ENCODE data around the gene TCEA3. TPM values are rescaled to one million over a fixed set of nuclear protein-coding genes. Genes with fewer than 3 reads are reported as not detected.

The TCEA3 gene
- total and polyA plus RNA-seq, 2 donors (not counting 3 experiments of a cell fraction or from before 2014, with no cell fraction given): 1.5 to 3.7 TPM

- Histone ChIP-seq H3K4me3 (replicated peaks in 1 of 3; ENCODE audit: insufficient read depth in 1 of 3, low read depth in 1 of 3, low read length in 3 of 3) (no peak overlapping the region), H3K9me3 (replicated peaks; ENCODE audit: control insufficient read depth, insufficient read depth, low read length) (no peaks in the 10 kb centered on the region), H3K27me3 (ENCODE audit: control insufficient read depth in 2 of 2, insufficient read depth in 2 of 2, low read length in 2 of 2) (no peaks in the 10 kb centered on the region), H3K27ac (ENCODE audit: insufficient read depth, low read depth, low read length) (no peak overlapping the region), H3K79me2 (ENCODE audit: control insufficient read depth, insufficient read depth, low read length) (no peaks in the 10 kb centered on the region), H3K9ac (replicated peaks; ENCODE audit: extremely low read depth, insufficient read depth, low read length) (no peak overlapping the region), H3K4me1 (ENCODE audit: control insufficient read depth, extremely low read depth, insufficient read depth, low read length) (peaks cover 15% of the 10 kb centered on the region), H3K9me1 (replicated peaks; ENCODE audit: control insufficient read depth, extremely low read depth, insufficient read depth, low read length) (no peaks in the 10 kb centered on the region), H3K36me3 (ENCODE audit: control insufficient read depth in 2 of 2, extremely low read depth in 1 of 2, insufficient read depth in 2 of 2, low read length in 2 of 2) (no peaks in the 10 kb centered on the region), H2AFZ (ENCODE audit: low read depth, low read length) (no peak overlapping the region), H3K4me2 (ENCODE audit: insufficient read depth, low read length) (no peak overlapping the region), H4K20me1 (replicated peaks; ENCODE audit: control insufficient read depth, extremely low read depth, insufficient read depth, low read length) (no peaks in the 10 kb centered on the region)
- BruUV-seq (replicated peaks): no TSS peak
- intact Hi-C loops (cut with micrococcal nuclease): loop anchor here (1.0 kb wide), 1 partner anchor 9 kb away; no protein-coding TSS in a partner anchor
- peak; percentile 25 for DNase-seq (ENCODE audit: low read depth, low spot score)
- ChIA-PET POLR2A (no interaction called here), CTCF (interaction anchor here (0.8 to 2.4 kb wide), 6 partner anchors 9 to 103 kb away, joined by 3 to 30 read pairs (median 4); partner anchors contain the start of gene ZNF436)
- TF ChIP-seq FOS (IDR thresholded peaks at IDR 0.05; ENCODE audit: borderline replicate concordance, insufficient read depth, low read length): peak; percentile 48
- TF ChIP-seq GATA2 (IDR thresholded peaks at IDR 0.05; ENCODE audit: insufficient read depth, insufficient read length, low read depth, low read length): no peak
- TF ChIP-seq, protein P1, sequence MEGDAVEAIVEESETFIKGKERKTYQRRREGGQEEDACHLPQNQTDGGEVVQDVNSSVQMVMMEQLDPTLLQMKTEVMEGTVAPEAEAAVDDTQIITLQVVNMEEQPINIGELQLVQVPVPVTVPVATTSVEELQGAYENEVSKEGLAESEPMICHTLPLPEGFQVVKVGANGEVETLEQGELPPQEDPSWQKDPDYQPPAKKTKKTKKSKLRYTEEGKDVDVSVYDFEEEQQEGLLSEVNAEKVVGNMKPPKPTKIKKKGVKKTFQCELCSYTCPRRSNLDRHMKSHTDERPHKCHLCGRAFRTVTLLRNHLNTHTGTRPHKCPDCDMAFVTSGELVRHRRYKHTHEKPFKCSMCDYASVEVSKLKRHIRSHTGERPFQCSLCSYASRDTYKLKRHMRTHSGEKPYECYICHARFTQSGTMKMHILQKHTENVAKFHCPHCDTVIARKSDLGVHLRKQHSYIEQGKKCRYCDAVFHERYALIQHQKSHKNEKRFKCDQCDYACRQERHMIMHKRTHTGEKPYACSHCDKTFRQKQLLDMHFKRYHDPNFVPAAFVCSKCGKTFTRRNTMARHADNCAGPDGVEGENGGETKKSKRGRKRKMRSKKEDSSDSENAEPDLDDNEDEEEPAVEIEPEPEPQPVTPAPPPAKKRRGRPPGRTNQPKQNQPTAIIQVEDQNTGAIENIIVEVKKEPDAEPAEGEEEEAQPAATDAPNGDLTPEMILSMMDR (IDR thresholded peaks at IDR 0.05; ENCODE audit: extremely low read depth in 1 of 2, insufficient read depth in 1 of 2, low read depth in 1 of 2, low read length in 2 of 2): no peak
- dilution Hi-C loops (cut with MboI; ENCODE audit: extremely low pct_ligation_motif_present, low sequenced_read_pairs): no loop called here
- peak; percentile 86 for FAIRE-seq
These were observed 30.8 kb downstream of the TCEA3 start for GRCh38 chr1:23393706-23394105.

GRCh38 chr1:23392125-23392855, 32.3 kb downstream of the TCEA3 start:
- TF ChIP-seq JUN (IDR thresholded peaks at IDR 0.05; ENCODE audit: borderline replicate concordance, insufficient read depth, insufficient read length, low read depth): no peak
- no peak for TF ChIP-seq EZH2 (IDR thresholded peaks at IDR 0.05; ENCODE audit: borderline replicate concordance, low read depth, low read length, severe bottlenecking)
- TF ChIP-seq MYC (IDR thresholded peaks at IDR 0.05; ENCODE audit: low read depth, low read length): no peak
- TF ChIP-seq MAX (IDR thresholded peaks at IDR 0.05; ENCODE audit: insufficient read depth, insufficient read length): no peak
- no peak for TF ChIP-seq POLR2AphosphoS5 (IDR thresholded peaks at IDR 0.05; ENCODE audit: insufficient read depth, low read depth, low read length)
- TF ChIP-seq GATA2 (IDR thresholded peaks at IDR 0.05; ENCODE audit: insufficient read depth, insufficient read length, low read depth, low read length): no peak
- TF ChIP-seq POLR2A (IDR thresholded peaks at IDR 0.05; ENCODE audit: low read depth, low read length): no peak
- TF ChIP-seq FOS (IDR thresholded peaks at IDR 0.05; ENCODE audit: borderline replicate concordance, insufficient read depth, low read length): no peak
- TF ChIP-seq, protein P1 (IDR thresholded peaks at IDR 0.05; ENCODE audit: extremely low read depth in 1 of 2, insufficient read depth in 1 of 2, low read depth in 1 of 2, low read length in 2 of 2): no peak
- H3K4me2 ChIP-seq (ENCODE audit: insufficient read depth, low read length): no peak overlapping the region
- no peaks in the 10 kb centered on the region for H3K9me3 ChIP-seq (replicated peaks; ENCODE audit: control insufficient read depth, insufficient read depth, low read length)
- ChIA-PET POLR2A (no interaction called here), CTCF (no interaction called here)
- peak; percentile 77 for FAIRE-seq
- H3K79me2 ChIP-seq (ENCODE audit: control insufficient read depth, insufficient read depth, low read length): no peaks in the 10 kb centered on the region
- H3K4me1 ChIP-seq (ENCODE audit: control insufficient read depth, extremely low read depth, insufficient read depth, low read length): peaks cover 15% of the 10 kb centered on the region
- no peaks in the 10 kb centered on the region for H3K9me1 ChIP-seq (replicated peaks; ENCODE audit: control insufficient read depth, extremely low read depth, insufficient read depth, low read length)
- dilution Hi-C loops (cut with MboI; ENCODE audit: extremely low pct_ligation_motif_present, low sequenced_read_pairs) (no loop called here), intact Hi-C loops (cut with micrococcal nuclease) (no loop called here)
- no peak for DNase-seq (ENCODE audit: low read depth, low spot score)
- H3K9ac ChIP-seq (replicated peaks; ENCODE audit: extremely low read depth, insufficient read depth, low read length): no peak overlapping the region
- no peak overlapping the region for H3K27ac ChIP-seq (ENCODE audit: insufficient read depth, low read depth, low read length)
- no peaks in the 10 kb centered on the region for H3K27me3 ChIP-seq (ENCODE audit: control insufficient read depth in 2 of 2, insufficient read depth in 2 of 2, low read length in 2 of 2)
- no peaks in the 10 kb centered on the region for H3K36me3 ChIP-seq (ENCODE audit: control insufficient read depth in 2 of 2, extremely low read depth in 1 of 2, insufficient read depth in 2 of 2, low read length in 2 of 2)
- H2AFZ ChIP-seq (ENCODE audit: low read depth, low read length): no peak overlapping the region
- no peak overlapping the region for H3K4me3 ChIP-seq (replicated peaks in 1 of 3; ENCODE audit: insufficient read depth in 1 of 3, low read depth in 1 of 3, low read length in 3 of 3)
- no peaks in the 10 kb centered on the region for H4K20me1 ChIP-seq (replicated peaks; ENCODE audit: control insufficient read depth, extremely low read depth, insufficient read depth, low read length)
- no TSS peak for BruUV-seq (replicated peaks)
